Mesenchymal stem cell (in vitro differentiated cells and primary cell): ENCODE data around the gene TRPM1.

ENCODE experiments used
- DNase-seq: peaks from one replicate; pipeline ENCODE4 v3.0.0-alpha.2; 2013
- H2AFZ ChIP-seq: one replicate; pipeline ENCODE4 v1.6.1; 2013; ENCODE audit warnings: low read depth, mild to moderate bottlenecking, control low read depth, inconsistent platforms, low read length, moderate library complexity
- H2AK5ac ChIP-seq: 2 replicates; pipeline ENCODE4 v1.6.1; 2013; ENCODE audit warnings: low read length, moderate library complexity, mild to moderate bottlenecking, inconsistent platforms; ENCODE audit not compliant: severe bottlenecking
- H2BK120ac ChIP-seq: one replicate; pipeline ENCODE4 v1.6.1; 2013; ENCODE audit warnings: low read depth, mild to moderate bottlenecking, inconsistent platforms, low read length, moderate library complexity
- H2BK12ac ChIP-seq, 2 experiments: one replicate each; pipeline ENCODE4 v1.6.1; 2013; ENCODE audit warnings: inconsistent platforms in 2 of 2, low read length in 2 of 2, mild to moderate bottlenecking in 2 of 2, moderate library complexity in 2 of 2, control low read depth in 1 of 2
- H2BK15ac ChIP-seq: one replicate; pipeline ENCODE4 v1.6.1; 2013; ENCODE audit warnings: mild to moderate bottlenecking, low read depth, inconsistent platforms; ENCODE audit not compliant: poor library complexity, severe bottlenecking
- H2BK5ac ChIP-seq: 2 replicates; pipeline ENCODE4 v1.6.1; 2013; ENCODE audit warnings: low read depth, mild to moderate bottlenecking, low read length, control low read depth, inconsistent platforms; ENCODE audit not compliant: poor library complexity, severe bottlenecking
- H3K14ac ChIP-seq, 2 experiments: one replicate each; pipeline ENCODE4 v1.6.1; 2013; ENCODE audit warnings: inconsistent platforms in 2 of 2, low read length in 2 of 2, control low read depth in 1 of 2, mild to moderate bottlenecking in 1 of 2, moderate library complexity in 1 of 2
- H3K18ac ChIP-seq, 2 experiments: one replicate each; pipeline ENCODE4 v1.6.1; 2013; ENCODE audit warnings: inconsistent platforms in 2 of 2, low read length in 2 of 2, control low read depth in 1 of 2, low read depth in 1 of 2, mild to moderate bottlenecking in 1 of 2
- H3K23ac ChIP-seq, 2 experiments: one replicate each; pipeline ENCODE4 v1.6.1; 2013; ENCODE audit warnings: inconsistent platforms in 2 of 2, low read length in 2 of 2, mild to moderate bottlenecking in 2 of 2, moderate library complexity in 2 of 2, control low read depth in 1 of 2
- H3K27ac ChIP-seq: 2 replicates; pipeline ENCODE4 v1.5.1; 2013; ENCODE audit warnings: mild to moderate bottlenecking, moderate library complexity, low read length, control low read depth, inconsistent platforms; ENCODE audit not compliant: poor library complexity, severe bottlenecking
- H3K27me3 ChIP-seq, 2 experiments: 2 replicates each; pipeline versions ENCODE4 v1.6.1 to v1.7.0; 2013; ENCODE audit warnings: low read length in 2 of 2, mild to moderate bottlenecking in 2 of 2, moderate library complexity in 2 of 2, control low read depth in 1 of 2, inconsistent platforms in 1 of 2; ENCODE audit not compliant: control insufficient read depth in 1 of 2, insufficient read depth in 1 of 2
- H3K36me3 ChIP-seq, 2 experiments: 2 replicates each; pipeline versions ENCODE4 v1.6.1 to v1.7.0; 2013; ENCODE audit warnings: low read length in 2 of 2, control low read depth in 1 of 2, inconsistent platforms in 1 of 2, low read depth in 1 of 2, mild to moderate bottlenecking in 1 of 2; ENCODE audit not compliant: insufficient read depth in 2 of 2, control insufficient read depth in 1 of 2
- H3K4ac ChIP-seq, 2 experiments: one replicate each; pipeline ENCODE4 v1.6.1; 2013; ENCODE audit warnings: inconsistent platforms in 2 of 2, low read length in 2 of 2, mild to moderate bottlenecking in 2 of 2, moderate library complexity in 2 of 2, control low read depth in 1 of 2, low read depth in 1 of 2
- H3K4me1 ChIP-seq: 2 replicates; pipeline ENCODE4 v1.6.1; 2013; ENCODE audit warnings: low read depth, low read length, control low read depth; ENCODE audit not compliant: control insufficient read depth, insufficient read depth
- H3K4me2 ChIP-seq: 2 replicates; pipeline ENCODE4 v1.6.1; 2013; ENCODE audit warnings: low read length, mild to moderate bottlenecking, inconsistent platforms; ENCODE audit not compliant: poor library complexity, severe bottlenecking
- H3K4me3 ChIP-seq, 2 experiments: 2 replicates each; pipeline versions ENCODE4 v1.5.1 to v1.7.0; 2013; ENCODE audit warnings: low read length in 2 of 2, mild to moderate bottlenecking in 2 of 2, control low read depth in 1 of 2, low read depth in 1 of 2; ENCODE audit not compliant: insufficient read depth in 1 of 2
- H3K79me1 ChIP-seq: replicated peaks from 2 replicates; pipeline ENCODE4 v1.6.1; 2013; ENCODE audit warnings: mild to moderate bottlenecking, control low read depth, low read length, inconsistent platforms; ENCODE audit not compliant: poor library complexity, severe bottlenecking
- H3K9ac ChIP-seq: 2 replicates; pipeline ENCODE4 v1.7.0; 2013; ENCODE audit warnings: mild to moderate bottlenecking, low read length, moderate library complexity
- H3K9me3 ChIP-seq: 2 replicates; pipeline ENCODE4 v1.7.0; 2013; ENCODE audit warnings: mild to moderate bottlenecking, low read length; ENCODE audit not compliant: control insufficient read depth
- H4K8ac ChIP-seq: one replicate; pipeline ENCODE4 v1.6.1; 2013; ENCODE audit warnings: inconsistent platforms, mild to moderate bottlenecking, low read length, moderate library complexity
- H4K91ac ChIP-seq: one replicate; pipeline ENCODE4 v1.6.1; 2013; ENCODE audit warnings: mild to moderate bottlenecking, low read length, inconsistent platforms
- WGBS: methylation state at CpG from one replicate; pipeline ENCODE4 v1.1.7; 2013; ENCODE audit warnings: mixed read lengths; 5-methylcytosine and 5-hydroxymethylcytosine counted together

TRPM1 gene

GRCh38 chr15:31148297-31149087 lies 47.0 kb upstream of the TRPM1 start:
- H3K4me2 ChIP-seq: no peak overlapping the region
- no peak overlapping the region for H2BK15ac ChIP-seq
- H3K14ac ChIP-seq: no peak overlapping the region
- no peak overlapping the region for H2BK5ac ChIP-seq
- H3K9ac ChIP-seq: no peak overlapping the region
- H3K27me3 ChIP-seq: peaks cover 5 to 27% of the 10 kb centered on the region in 2 experiments
- no peak overlapping the region for H3K4me3 ChIP-seq
- no peak overlapping the region for H3K18ac ChIP-seq
- no peak overlapping the region for H3K4ac ChIP-seq
- no peak for DNase-seq
- no peaks in the 10 kb centered on the region for H3K9me3 ChIP-seq
- H4K8ac ChIP-seq: no peak overlapping the region
- WGBS: 77% methylated on average over 9 of the region's 13 CpGs
- no peak overlapping the region for H3K23ac ChIP-seq
- H3K36me3 ChIP-seq: no peaks in the 10 kb centered on the region
- H2BK120ac ChIP-seq: no peak overlapping the region
- H2BK12ac ChIP-seq: no peak overlapping the region
- H3K4me1 ChIP-seq: no peaks in the 10 kb centered on the region
- H3K79me1 ChIP-seq: no peaks in the 10 kb centered on the region
- no peak overlapping the region for H4K91ac ChIP-seq
- H2AFZ ChIP-seq: no peak overlapping the region
- H3K27ac ChIP-seq: no peak overlapping the region
- no peak overlapping the region for H2AK5ac ChIP-seq

GRCh38 chr15:31147944-31148296 lies 46.4 kb upstream of the TRPM1 start:
- 40% methylated on average over 3 of the region's 4 CpGs for WGBS

GRCh38 chr15:31147456-31147855 lies 45.9 kb upstream of the TRPM1 start:
- no peak overlapping the region for H2BK5ac ChIP-seq
- H3K9me3 ChIP-seq: no peaks in the 10 kb centered on the region
- no peak overlapping the region for H3K18ac ChIP-seq
- H2AK5ac ChIP-seq: no peak overlapping the region
- H2BK120ac ChIP-seq: no peak overlapping the region
- H3K4me1 ChIP-seq: no peaks in the 10 kb centered on the region
- H3K27ac ChIP-seq: no peak overlapping the region
- no peak overlapping the region for H3K9ac ChIP-seq
- DNase-seq: no peak
- no peak overlapping the region for H3K14ac ChIP-seq
- no peaks in the 10 kb centered on the region for H3K79me1 ChIP-seq
- no peak overlapping the region for H2BK15ac ChIP-seq
- no peak overlapping the region for H2BK12ac ChIP-seq
- no peaks in the 10 kb centered on the region for H3K36me3 ChIP-seq
- H3K27me3 ChIP-seq: peaks cover 5 to 25% of the 10 kb centered on the region in 2 experiments
- no peak overlapping the region for H4K8ac ChIP-seq
- no peak overlapping the region for H4K91ac ChIP-seq
- 90% methylated on average over 7 of the region's 8 CpGs for WGBS
- no peak overlapping the region for H3K4ac ChIP-seq
- no peak overlapping the region for H2AFZ ChIP-seq
- no peak overlapping the region for H3K4me2 ChIP-seq
- no peak overlapping the region for H3K4me3 ChIP-seq
- no peak overlapping the region for H3K23ac ChIP-seq

More at GRCh38 chr15:31147944-31148296, 46.4 kb upstream of the TRPM1 start:
- Histone ChIP-seq H2BK5ac (no peak overlapping the region), H3K27ac (no peak overlapping the region), H3K14ac (no peak overlapping the region), H4K91ac (no peak overlapping the region), H3K9ac (no peak overlapping the region), H3K36me3 (no peaks in the 10 kb centered on the region), H3K4ac (no peak overlapping the region), H2BK120ac (no peak overlapping the region), H3K27me3 (peaks cover 5 to 25% of the 10 kb centered on the region in 2 experiments), H3K79me1 (no peaks in the 10 kb centered on the region), H2BK15ac (no peak overlapping the region), H2AFZ (no peak overlapping the region), H4K8ac (no peak overlapping the region), H3K4me3 (no peak overlapping the region), H3K23ac (no peak overlapping the region), H3K9me3 (no peaks in the 10 kb centered on the region), H2BK12ac (no peak overlapping the region), H3K18ac (no peak overlapping the region), H3K4me2 (no peak overlapping the region), H2AK5ac (no peak overlapping the region), H3K4me1 (no peaks in the 10 kb centered on the region)
- DNase-seq: no peak

DNA sequence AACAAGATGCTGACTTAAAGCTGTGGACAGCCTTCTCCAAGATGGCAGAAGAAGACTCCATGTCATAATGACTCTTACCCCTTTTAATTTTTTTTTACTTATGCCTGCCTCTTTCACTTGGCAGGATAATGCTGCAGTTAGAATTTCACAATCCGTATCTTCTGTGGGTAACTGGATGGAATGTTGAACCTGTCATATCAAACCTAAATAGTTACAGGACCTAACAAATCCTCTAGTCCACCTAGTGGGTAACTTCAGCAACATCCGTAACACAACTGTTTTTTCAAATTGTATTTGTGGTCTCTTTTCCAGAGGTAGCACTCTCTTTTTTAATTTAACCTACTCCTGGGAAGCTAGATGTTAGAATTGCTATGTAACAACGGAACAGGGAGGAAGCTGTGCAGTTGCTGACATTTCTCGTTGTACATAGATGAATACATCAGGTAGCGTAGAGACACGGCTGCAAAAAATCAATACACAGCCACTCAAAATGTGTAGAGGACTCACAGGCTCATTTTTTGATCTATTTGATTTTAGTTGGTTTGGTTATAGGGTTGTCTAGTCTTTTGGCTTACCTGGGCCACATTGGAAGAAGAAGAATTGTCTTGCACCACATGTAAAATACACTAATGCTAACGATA lies 43.9 kb upstream of the TRPM1 start:
- H3K18ac ChIP-seq: no peak overlapping the region

More for the DNA sequence above, 43.9 kb upstream of the TRPM1 start:
- Histone ChIP-seq H3K27me3 (peaks cover 5 to 20% of the 10 kb centered on the region in 2 experiments), H2AFZ (no peak overlapping the region), H3K36me3 (no peaks in the 10 kb centered on the region), H3K14ac (no peak overlapping the region), H3K4me3 (no peak overlapping the region), H3K23ac (no peak overlapping the region), H4K8ac (no peak overlapping the region), H2BK5ac (no peak overlapping the region), H3K4me2 (no peak overlapping the region), H2BK120ac (no peak overlapping the region), H3K9ac (no peak overlapping the region), H4K91ac (no peak overlapping the region), H3K4me1 (no peaks in the 10 kb centered on the region), H2BK12ac (no peak overlapping the region), H2AK5ac (no peak overlapping the region), H2BK15ac (no peak overlapping the region), H3K79me1 (no peaks in the 10 kb centered on the region), H3K9me3 (no peaks in the 10 kb centered on the region), H3K4ac (no peak overlapping the region), H3K27ac (no peak overlapping the region)
- 86% methylated on average over 6 of the region's 7 CpGs for WGBS
- DNase-seq: no peak
